ENCODE measurements around the gene TIMP2. TPM values are rescaled to one million over a fixed set of nuclear protein-coding genes. Genes with fewer than 3 reads are reported as not detected.
A peak's percentile ranks its signal among the peaks of the same experiment; 100 is the strongest.

The TIMP2 gene
- total and polyA plus RNA-seq, 2 of the 13 experiments (the other 11 are each of a cell fraction or from before 2014, with no cell fraction given) = 3.8 to 8.5 TPM

DNA sequence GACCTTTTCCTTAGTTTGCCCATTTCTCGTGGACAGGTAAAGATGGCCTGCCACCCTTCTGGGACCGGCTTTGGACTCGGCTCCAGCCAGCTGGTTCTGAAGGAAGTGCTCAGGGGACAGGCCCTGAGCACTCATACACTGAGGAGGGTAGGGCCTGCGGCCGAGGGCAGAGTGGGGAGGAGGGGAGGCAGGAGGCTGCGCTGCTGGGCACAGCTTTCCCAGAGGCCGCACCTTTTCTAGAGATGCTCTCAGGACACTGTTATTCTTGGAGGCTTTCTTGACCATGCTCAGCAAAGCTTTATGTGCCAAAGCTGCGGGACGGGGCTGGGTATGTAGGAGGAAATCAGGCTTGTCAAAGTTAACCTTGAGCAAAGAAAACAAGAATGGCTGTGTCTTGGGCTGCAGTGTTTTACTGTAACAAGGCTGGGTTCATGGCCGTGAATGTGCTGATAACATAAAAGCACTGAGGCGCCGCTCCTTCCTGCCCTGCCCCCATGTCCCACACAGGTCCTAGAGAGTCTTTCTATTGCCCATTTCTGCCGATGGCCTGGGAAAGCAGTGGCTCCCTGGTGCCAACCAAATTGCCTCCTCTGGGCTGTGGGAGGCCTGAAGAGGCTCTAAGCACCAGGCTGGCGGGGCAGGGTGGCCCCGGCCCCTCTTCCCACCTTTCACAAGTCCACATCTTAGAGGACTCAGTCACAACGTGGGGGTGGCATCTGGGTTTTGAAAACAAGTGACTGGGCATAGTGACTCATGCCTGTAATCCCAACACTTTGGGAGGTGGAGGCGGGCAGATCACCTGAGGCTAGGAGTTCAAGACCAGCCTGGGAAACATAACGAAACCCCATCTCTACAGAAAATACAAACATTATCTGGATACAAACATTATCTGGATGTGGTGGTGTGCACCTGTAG lies 22.3 kb upstream of the TIMP2 start (continued):
- TF ChIP-seq RCOR2 (CRISPR knock-in tag; IDR thresholded peaks at IDR 0.05) = no peak
- TF ChIP-seq, protein P1, sequence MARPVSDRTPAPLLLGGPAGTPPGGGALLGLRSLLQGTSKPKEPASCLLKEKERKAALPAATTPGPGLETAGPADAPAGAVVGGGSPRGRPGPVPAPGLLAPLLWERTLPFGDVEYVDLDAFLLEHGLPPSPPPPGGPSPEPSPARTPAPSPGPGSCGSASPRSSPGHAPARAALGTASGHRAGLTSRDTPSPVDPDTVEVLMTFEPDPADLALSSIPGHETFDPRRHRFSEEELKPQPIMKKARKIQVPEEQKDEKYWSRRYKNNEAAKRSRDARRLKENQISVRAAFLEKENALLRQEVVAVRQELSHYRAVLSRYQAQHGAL (CRISPR knock-in tag; IDR thresholded peaks at IDR 0.05; ENCODE audit: not compliant biosample characterization) = no peak
- TF ChIP-seq, protein P2, sequence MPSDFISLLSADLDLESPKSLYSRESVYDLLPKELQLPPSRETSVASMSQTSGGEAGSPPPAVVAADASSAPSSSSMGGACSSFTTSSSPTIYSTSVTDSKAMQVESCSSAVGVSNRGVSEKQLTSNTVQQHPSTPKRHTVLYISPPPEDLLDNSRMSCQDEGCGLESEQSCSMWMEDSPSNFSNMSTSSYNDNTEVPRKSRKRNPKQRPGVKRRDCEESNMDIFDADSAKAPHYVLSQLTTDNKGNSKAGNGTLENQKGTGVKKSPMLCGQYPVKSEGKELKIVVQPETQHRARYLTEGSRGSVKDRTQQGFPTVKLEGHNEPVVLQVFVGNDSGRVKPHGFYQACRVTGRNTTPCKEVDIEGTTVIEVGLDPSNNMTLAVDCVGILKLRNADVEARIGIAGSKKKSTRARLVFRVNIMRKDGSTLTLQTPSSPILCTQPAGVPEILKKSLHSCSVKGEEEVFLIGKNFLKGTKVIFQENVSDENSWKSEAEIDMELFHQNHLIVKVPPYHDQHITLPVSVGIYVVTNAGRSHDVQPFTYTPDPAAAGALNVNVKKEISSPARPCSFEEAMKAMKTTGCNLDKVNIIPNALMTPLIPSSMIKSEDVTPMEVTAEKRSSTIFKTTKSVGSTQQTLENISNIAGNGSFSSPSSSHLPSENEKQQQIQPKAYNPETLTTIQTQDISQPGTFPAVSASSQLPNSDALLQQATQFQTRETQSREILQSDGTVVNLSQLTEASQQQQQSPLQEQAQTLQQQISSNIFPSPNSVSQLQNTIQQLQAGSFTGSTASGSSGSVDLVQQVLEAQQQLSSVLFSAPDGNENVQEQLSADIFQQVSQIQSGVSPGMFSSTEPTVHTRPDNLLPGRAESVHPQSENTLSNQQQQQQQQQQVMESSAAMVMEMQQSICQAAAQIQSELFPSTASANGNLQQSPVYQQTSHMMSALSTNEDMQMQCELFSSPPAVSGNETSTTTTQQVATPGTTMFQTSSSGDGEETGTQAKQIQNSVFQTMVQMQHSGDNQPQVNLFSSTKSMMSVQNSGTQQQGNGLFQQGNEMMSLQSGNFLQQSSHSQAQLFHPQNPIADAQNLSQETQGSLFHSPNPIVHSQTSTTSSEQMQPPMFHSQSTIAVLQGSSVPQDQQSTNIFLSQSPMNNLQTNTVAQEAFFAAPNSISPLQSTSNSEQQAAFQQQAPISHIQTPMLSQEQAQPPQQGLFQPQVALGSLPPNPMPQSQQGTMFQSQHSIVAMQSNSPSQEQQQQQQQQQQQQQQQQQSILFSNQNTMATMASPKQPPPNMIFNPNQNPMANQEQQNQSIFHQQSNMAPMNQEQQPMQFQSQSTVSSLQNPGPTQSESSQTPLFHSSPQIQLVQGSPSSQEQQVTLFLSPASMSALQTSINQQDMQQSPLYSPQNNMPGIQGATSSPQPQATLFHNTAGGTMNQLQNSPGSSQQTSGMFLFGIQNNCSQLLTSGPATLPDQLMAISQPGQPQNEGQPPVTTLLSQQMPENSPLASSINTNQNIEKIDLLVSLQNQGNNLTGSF (CRISPR knock-in tag; IDR thresholded peaks at IDR 0.05) = no peak
- no peak for TF ChIP-seq MAFF (IDR thresholded peaks at IDR 0.05; ENCODE audit: low read depth, low read length)
- TF ChIP-seq ZNF543 (CRISPR knock-in tag; IDR thresholded peaks at IDR 0.05) = no peak
- no peak for TF ChIP-seq JUND (CRISPR knock-in tag; IDR thresholded peaks at IDR 0.05)
- TF ChIP-seq ZBTB38 (CRISPR knock-in tag; IDR thresholded peaks at IDR 0.05) = 0 out of 2 replicates have a peak, but pooled peaks have one; percentile 34
- TF ChIP-seq NFE2 (CRISPR knock-in tag; IDR thresholded peaks at IDR 0.05) = no peak
- no peak for TF ChIP-seq ATF1 (CRISPR knock-in tag; IDR thresholded peaks at IDR 0.05)
- TF ChIP-seq, protein P3, sequence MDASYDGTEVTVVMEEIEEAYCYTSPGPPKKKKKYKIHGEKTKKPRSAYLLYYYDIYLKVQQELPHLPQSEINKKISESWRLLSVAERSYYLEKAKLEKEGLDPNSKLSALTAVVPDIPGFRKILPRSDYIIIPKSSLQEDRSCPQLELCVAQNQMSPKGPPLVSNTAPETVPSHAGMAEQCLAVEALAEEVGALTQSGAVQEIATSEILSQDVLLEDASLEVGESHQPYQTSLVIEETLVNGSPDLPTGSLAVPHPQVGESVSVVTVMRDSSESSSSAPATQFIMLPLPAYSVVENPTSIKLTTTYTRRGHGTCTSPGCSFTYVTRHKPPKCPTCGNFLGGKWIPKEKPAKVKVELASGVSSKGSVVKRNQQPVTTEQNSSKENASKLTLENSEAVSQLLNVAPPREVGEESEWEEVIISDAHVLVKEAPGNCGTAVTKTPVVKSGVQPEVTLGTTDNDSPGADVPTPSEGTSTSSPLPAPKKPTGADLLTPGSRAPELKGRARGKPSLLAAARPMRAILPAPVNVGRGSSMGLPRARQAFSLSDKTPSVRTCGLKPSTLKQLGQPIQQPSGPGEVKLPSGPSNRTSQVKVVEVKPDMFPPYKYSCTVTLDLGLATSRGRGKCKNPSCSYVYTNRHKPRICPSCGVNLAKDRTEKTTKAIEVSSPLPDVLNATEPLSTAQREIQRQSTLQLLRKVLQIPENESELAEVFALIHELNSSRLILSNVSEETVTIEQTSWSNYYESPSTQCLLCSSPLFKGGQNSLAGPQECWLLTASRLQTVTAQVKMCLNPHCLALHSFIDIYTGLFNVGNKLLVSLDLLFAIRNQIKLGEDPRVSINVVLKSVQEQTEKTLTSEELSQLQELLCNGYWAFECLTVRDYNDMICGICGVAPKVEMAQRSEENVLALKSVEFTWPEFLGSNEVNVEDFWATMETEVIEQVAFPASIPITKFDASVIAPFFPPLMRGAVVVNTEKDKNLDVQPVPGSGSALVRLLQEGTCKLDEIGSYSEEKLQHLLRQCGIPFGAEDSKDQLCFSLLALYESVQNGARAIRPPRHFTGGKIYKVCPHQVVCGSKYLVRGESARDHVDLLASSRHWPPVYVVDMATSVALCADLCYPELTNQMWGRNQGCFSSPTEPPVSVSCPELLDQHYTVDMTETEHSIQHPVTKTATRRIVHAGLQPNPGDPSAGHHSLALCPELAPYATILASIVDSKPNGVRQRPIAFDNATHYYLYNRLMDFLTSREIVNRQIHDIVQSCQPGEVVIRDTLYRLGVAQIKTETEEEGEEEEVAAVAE (CRISPR knock-in tag; IDR thresholded peaks at IDR 0.05; ENCODE audit: borderline replicate concordance) = no peak
- TF ChIP-seq ARHGAP35 (CRISPR knock-in tag; IDR thresholded peaks at IDR 0.05; ENCODE audit: borderline replicate concordance) = no peak
- TF ChIP-seq MAZ (IDR thresholded peaks at IDR 0.05; ENCODE audit: borderline replicate concordance, low read depth, low read length) = no peak
- no peak for TF ChIP-seq MAZ (CRISPR knock-in tag; IDR thresholded peaks at IDR 0.05; ENCODE audit: low read depth)
- no peak for TF ChIP-seq RELA (CRISPR knock-in tag; IDR thresholded peaks at IDR 0.05)
- no peak for TF ChIP-seq HHEX (CRISPR knock-in tag; IDR thresholded peaks at IDR 0.05)
- peak; percentile 38; the same call in 1 of the 2 replicates for TF ChIP-seq NRL (CRISPR knock-in tag; IDR thresholded peaks at IDR 0.05; ENCODE audit: borderline replicate concordance)
- TF ChIP-seq ZNF562 (CRISPR knock-in tag; IDR thresholded peaks at IDR 0.05; ENCODE audit: borderline replicate concordance) = no peak
- TF ChIP-seq ZNF776 (CRISPR knock-in tag; IDR thresholded peaks at IDR 0.05) = no peak
- TF ChIP-seq SIN3A (IDR thresholded peaks at IDR 0.05; ENCODE audit: borderline replicate concordance, low read depth, low read length) = no peak
- no peak for TF ChIP-seq TAF15 (IDR thresholded peaks at IDR 0.05; ENCODE audit: low read depth, low read length, poor library complexity, severe bottlenecking)
